ENCODE results near the gene SPATS2.

- TF ChIP-seq POLR2A (IDR thresholded peaks at IDR 0.05; ENCODE audit: low read depth, low read length) (no peak), CTCF (IDR thresholded peaks at IDR 0.05; ENCODE audit: extremely low read depth in 1 of 2, insufficient read depth in 1 of 2, low read depth in 1 of 2, low read length in 2 of 2) (no peak), POLR2AphosphoS5 (IDR thresholded peaks at IDR 0.05; ENCODE audit: insufficient read depth, low read depth, low read length) (no peak)
These were observed 124.6 kb downstream of the SPATS2 start for GRCh38 chr12:49491823-49492222.

Measured in endothelial cell of umbilical vein (primary cell).